Measurements from ENCODE around the gene ZBTB7C. TPM values are rescaled to one million over a fixed set of nuclear protein-coding genes. Genes with fewer than 3 reads are reported as not detected.

ZBTB7C gene
- total RNA-seq, 1 donor from 2014 or later = 13.0 TPM

DNA sequence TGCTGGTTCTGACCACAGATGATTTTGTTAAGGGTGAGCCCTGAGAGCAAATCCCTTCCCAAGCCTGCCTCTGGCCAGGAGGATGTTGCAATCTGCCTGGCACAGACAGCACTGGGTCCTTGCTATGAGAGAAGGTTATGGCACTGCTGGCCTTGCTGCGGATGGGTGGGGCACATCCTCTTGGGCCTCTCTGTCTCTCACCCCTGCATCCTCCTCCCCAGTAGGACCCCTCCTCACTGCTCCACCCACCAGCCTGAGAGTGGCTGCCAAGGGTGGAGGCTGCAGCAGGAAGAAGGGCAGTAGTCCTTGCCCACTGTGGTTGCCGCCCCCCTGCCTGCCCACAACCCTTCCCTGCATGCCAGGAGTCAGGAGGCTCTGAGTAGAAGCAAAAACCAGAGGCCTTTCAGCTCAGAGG, 180.9 kb downstream of the ZBTB7C start:
- Mint-ChIP-seq H3K9me3 (no peaks in the 10 kb centered on the region), H3K4me3 (no peak overlapping the region), H3K27ac (no peak overlapping the region), H3K36me3 (no peaks in the 10 kb centered on the region), H3K27me3 (no peaks in the 10 kb centered on the region), H3K4me1 (ENCODE audit: unreplicated experiment) (peaks cover 17% of the 10 kb centered on the region)
- DNase-seq (ENCODE audit: extremely low spot score, unreplicated experiment) = no peak
- TF ChIP-seq, protein P1, sequence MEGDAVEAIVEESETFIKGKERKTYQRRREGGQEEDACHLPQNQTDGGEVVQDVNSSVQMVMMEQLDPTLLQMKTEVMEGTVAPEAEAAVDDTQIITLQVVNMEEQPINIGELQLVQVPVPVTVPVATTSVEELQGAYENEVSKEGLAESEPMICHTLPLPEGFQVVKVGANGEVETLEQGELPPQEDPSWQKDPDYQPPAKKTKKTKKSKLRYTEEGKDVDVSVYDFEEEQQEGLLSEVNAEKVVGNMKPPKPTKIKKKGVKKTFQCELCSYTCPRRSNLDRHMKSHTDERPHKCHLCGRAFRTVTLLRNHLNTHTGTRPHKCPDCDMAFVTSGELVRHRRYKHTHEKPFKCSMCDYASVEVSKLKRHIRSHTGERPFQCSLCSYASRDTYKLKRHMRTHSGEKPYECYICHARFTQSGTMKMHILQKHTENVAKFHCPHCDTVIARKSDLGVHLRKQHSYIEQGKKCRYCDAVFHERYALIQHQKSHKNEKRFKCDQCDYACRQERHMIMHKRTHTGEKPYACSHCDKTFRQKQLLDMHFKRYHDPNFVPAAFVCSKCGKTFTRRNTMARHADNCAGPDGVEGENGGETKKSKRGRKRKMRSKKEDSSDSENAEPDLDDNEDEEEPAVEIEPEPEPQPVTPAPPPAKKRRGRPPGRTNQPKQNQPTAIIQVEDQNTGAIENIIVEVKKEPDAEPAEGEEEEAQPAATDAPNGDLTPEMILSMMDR (conservative IDR thresholded peaks at IDR 0.05) = no peak

DNA sequence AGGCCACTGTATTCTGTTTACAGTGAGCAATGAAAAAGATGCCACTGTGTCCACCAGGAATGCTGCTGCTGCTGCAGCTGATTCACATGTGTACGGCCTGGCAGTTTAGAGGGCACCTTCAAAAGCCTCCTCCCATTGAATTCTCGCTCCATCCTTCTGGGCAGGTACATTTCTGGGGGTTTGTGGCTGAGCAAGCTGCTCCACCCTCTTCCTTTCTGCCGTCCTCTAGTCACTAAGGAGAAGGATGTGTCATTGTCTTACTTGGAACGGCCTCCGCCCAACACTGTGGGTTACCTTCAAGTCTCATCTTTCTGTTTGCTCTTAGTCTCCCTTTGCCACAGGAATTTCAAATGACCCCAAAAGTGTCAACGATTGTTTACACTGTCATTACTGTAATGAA, 182.0 kb downstream of the ZBTB7C start:
- H3K27me3 Mint-ChIP-seq = no peaks in the 10 kb centered on the region
- no peak overlapping the region for H3K27ac Mint-ChIP-seq
- H3K9me3 Mint-ChIP-seq = no peaks in the 10 kb centered on the region
- TF ChIP-seq, protein P1 (conservative IDR thresholded peaks at IDR 0.05) = no peak
- H3K4me1 Mint-ChIP-seq (ENCODE audit: unreplicated experiment) = peaks cover 17% of the 10 kb centered on the region
- no peaks in the 10 kb centered on the region for H3K36me3 Mint-ChIP-seq
- H3K4me3 Mint-ChIP-seq = no peak overlapping the region
- DNase-seq (ENCODE audit: extremely low spot score, unreplicated experiment) = no peak

DNA sequence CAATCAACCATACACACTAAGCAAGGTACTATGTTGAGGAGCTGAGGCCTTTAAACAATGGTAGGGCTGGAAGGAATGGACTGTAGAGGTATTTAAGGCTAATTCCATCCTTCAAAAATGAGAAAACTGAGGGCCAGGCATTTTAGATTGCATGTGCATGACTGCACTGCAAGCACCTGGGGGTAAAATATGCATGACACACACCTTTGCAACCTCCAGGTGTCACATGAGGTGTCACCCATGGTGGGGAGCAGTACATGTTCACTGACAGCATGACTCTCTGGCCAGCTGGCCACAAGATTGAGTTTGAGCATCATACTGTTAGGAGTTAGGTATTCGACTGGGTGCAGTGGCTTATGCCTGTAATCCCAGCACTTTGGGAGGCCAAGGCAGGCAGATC, 182.8 kb downstream of the ZBTB7C start:
- Mint-ChIP-seq H3K4me3 (no peak overlapping the region), H3K9me3 (no peaks in the 10 kb centered on the region), H3K36me3 (no peaks in the 10 kb centered on the region), H3K27ac (no peak overlapping the region), H3K4me1 (ENCODE audit: unreplicated experiment) (peaks cover 17% of the 10 kb centered on the region), H3K27me3 (no peaks in the 10 kb centered on the region)
- TF ChIP-seq, protein P1 (conservative IDR thresholded peaks at IDR 0.05) = no peak
- no peak for DNase-seq (ENCODE audit: extremely low spot score, unreplicated experiment)

DNA sequence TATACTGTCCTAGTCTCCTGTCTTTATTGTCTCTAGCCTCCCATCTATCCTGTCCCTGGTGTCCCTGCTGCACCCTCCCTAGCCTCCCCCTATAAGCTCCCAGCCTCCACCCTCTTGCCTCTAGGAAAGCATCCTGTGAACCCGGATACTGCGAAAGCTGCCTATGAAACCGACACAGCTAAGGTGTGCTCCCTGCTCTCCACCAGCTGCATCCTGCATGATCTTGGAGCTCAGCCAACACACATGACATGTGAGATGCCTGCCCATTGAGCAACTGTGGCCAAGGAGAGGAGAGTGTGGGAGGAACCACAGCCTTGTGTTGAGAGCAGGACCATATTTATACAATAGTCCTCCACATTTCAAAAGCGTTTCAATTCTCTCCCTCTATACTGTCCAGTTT, 187.1 kb downstream of the ZBTB7C start:
- DNase-seq (ENCODE audit: extremely low spot score, unreplicated experiment) = no peak
- Mint-ChIP-seq H3K36me3 (no peaks in the 10 kb centered on the region), H3K9me3 (no peaks in the 10 kb centered on the region), H3K4me3 (no peak overlapping the region), H3K27me3 (no peaks in the 10 kb centered on the region), H3K27ac (no peak overlapping the region), H3K4me1 (ENCODE audit: unreplicated experiment) (peaks cover 5% of the 10 kb centered on the region)
- TF ChIP-seq, protein P1 (conservative IDR thresholded peaks at IDR 0.05) = no peak

DNA sequence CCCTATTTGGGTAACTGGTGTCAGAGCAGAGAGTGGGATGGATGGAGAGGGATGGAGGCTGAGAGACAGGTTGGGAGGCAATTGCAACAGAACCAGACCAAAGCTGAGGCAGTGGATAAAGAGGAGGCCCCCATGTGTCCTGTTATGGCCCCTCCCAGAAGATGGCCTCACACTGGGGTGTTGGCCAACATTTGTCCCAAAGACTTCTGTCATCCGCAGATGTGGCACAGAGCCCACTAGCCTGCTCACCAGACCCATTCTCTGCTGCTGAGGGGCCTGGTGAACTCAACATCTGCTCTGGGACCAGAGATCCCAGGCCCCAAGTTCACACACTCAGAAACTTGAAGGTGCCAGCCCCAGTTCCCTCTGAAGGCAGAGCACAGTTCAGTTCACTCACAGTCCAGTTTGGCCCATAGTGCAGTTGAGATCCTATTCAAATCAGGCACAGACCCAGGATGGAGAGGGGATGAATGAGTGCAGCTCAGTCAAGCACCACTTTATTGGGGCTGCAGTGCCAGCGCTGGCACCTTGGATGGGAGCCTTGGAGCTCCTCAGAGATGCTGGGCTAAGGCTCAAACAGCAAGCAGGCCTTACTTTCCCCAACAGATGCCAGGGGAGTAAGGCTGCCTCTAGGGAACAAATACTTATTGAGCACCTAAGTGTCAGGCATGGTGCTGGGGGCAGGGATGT, 189.2 kb downstream of the ZBTB7C start:
- Mint-ChIP-seq H3K27ac (no peak overlapping the region), H3K27me3 (no peaks in the 10 kb centered on the region), H3K36me3 (no peaks in the 10 kb centered on the region), H3K4me3 (no peak overlapping the region), H3K4me1 (ENCODE audit: unreplicated experiment) (peaks cover 20% of the 10 kb centered on the region), H3K9me3 (peaks cover 6% of the 10 kb centered on the region)
- TF ChIP-seq, protein P1 (conservative IDR thresholded peaks at IDR 0.05) = no peak
- no peak for DNase-seq (ENCODE audit: extremely low spot score, unreplicated experiment)

All from type B pancreatic cell (in vitro differentiated cells).